Naive thymus-derived CD4-positive, alpha-beta T cell (primary cell): ENCODE results near the gene F7. TPM values are rescaled to one million over a fixed set of nuclear protein-coding genes. Genes with fewer than 3 reads are reported as not detected.

Experiments
- ATAC-seq: fragments of 150-1000 bp; cut with Tn5 transposase; 2 replicates; pipeline ENCODE4 v1.10.0; 2021; ENCODE audit warnings: mild to moderate bottlenecking, moderate library complexity
- CTCF ChIA-PET: fragments of 350-600 bp; sonication (Branson Sonifier 250); formaldehyde crosslinking; loops from one replicate; lab custom pipeline; 2021; ENCODE audit warnings: antibody characterized with exemption; lab: Charles Lee
- POLR2A ChIA-PET: fragments of 350-600 bp; sonication (Branson Sonifier 250); formaldehyde crosslinking; loops from one replicate; lab custom pipeline; 2021; ENCODE audit warnings: antibody characterized with exemption, inconsistent platforms; lab: Charles Lee
- DNase-seq, 9 donors: peaks; one replicate each; pipeline versions ENCODE4 v3.0.0 to v3.0.0-alpha.2; 2020 to 2022; ENCODE audit warnings: mixed read lengths in 1 of 9
- H3K27ac ChIP-seq: one replicate; pipeline ENCODE4 v1.7.0; 2013; ENCODE audit warnings: mild to moderate bottlenecking, low read depth, low read length, moderate library complexity
- H3K27me3 ChIP-seq, 2 donors: one replicate each; pipeline ENCODE4 v1.7.0; 2013; ENCODE audit warnings: low read length in 2 of 2, mild to moderate bottlenecking in 2 of 2, moderate library complexity in 2 of 2; ENCODE audit not compliant: control insufficient read depth in 2 of 2, insufficient read depth in 2 of 2
- H3K36me3 ChIP-seq, 3 experiments: 1 replicate in 2 of 3; 2 replicates in 1 of 3; pipeline ENCODE4 v1.7.0; 2013; ENCODE audit warnings: low read length in 3 of 3, mild to moderate bottlenecking in 3 of 3, moderate library complexity in 1 of 3; ENCODE audit not compliant: insufficient read depth in 3 of 3, control insufficient read depth in 2 of 3
- H3K4me1 ChIP-seq, 2 donors: one replicate each; pipeline ENCODE4 v1.7.0; 2013; ENCODE audit warnings: low read length in 2 of 2, mild to moderate bottlenecking in 2 of 2, moderate library complexity in 1 of 2; ENCODE audit not compliant: control insufficient read depth in 2 of 2, insufficient read depth in 2 of 2
- H3K4me3 ChIP-seq: 2 replicates; pipeline ENCODE4 v1.7.0; 2013; ENCODE audit warnings: mild to moderate bottlenecking, low read length
- H3K9me3 ChIP-seq, 3 experiments: 1 replicate in 2 of 3; 2 replicates in 1 of 3; pipeline ENCODE4 v1.7.0; 2013; ENCODE audit warnings: low read length in 3 of 3; ENCODE audit not compliant: control insufficient read depth in 2 of 3
- H3K27ac Mint-ChIP-seq, 9 donors: one replicate each; pipeline ENCODE4 v1.8.0; 2020 to 2022; ENCODE audit warnings: mixed read lengths in 9 of 9, mild to moderate bottlenecking in 8 of 9, moderate library complexity in 5 of 9, inconsistent platforms in 2 of 9
- H3K27me3 Mint-ChIP-seq, 5 donors: one replicate each; pipeline ENCODE4 v1.8.0; 2021 to 2022; ENCODE audit warnings: mixed read lengths in 5 of 5, mild to moderate bottlenecking in 1 of 5
- H3K36me3 Mint-ChIP-seq, 5 donors: one replicate each; pipeline ENCODE4 v1.8.0; 2020 to 2022; ENCODE audit warnings: mixed read lengths in 5 of 5, mild to moderate bottlenecking in 3 of 5, inconsistent platforms in 1 of 5
- H3K4me1 Mint-ChIP-seq, 7 donors: one replicate each; pipeline ENCODE4 v1.8.0; 2020 to 2022; ENCODE audit warnings: mixed read lengths in 7 of 7, mild to moderate bottlenecking in 3 of 7, inconsistent platforms in 1 of 7
- H3K4me3 Mint-ChIP-seq, 10 donors: one replicate each; pipeline ENCODE4 v1.8.0; 2020 to 2022; ENCODE audit warnings: mild to moderate bottlenecking in 10 of 10, mixed read lengths in 10 of 10, moderate library complexity in 6 of 10, inconsistent platforms in 2 of 10
- H3K9me3 Mint-ChIP-seq, 11 donors: one replicate each; pipeline ENCODE4 v1.8.0; 2020 to 2022; ENCODE audit warnings: mixed read lengths in 11 of 11, mild to moderate bottlenecking in 4 of 11, inconsistent platforms in 1 of 11, moderate library complexity in 1 of 11
- intact Hi-C, 2 donors: fragments of 100-400 bp; cut with micrococcal nuclease; formaldehyde crosslinking; loops; one replicate each; pipeline ENCODE4 v1.15.1; 2023
- polyA plus RNA-seq, 2 donors: library from polyadenylated mRNA; unstranded; fragments of 300-500 nt; fragmentation: Illumina TruSeq; gene quantifications; one replicate each; pipeline ENCODE4 v1.2.3, GENCODE V29; 2021
- total RNA-seq, 6 experiments: library from RNA in 5 of 6; stranded (reverse) in 5 of 6; gene quantifications; 1 replicate in 5 of 6; 2 replicates in 1 of 6; pipeline ENCODE4 v1.2.3 and lab custom pipeline; 2021 to 2026

The F7 gene
- total and polyA plus RNA-seq, 7 experiments from 2014 or later, result 0.40 TPM; not detected in 6

DNA sequence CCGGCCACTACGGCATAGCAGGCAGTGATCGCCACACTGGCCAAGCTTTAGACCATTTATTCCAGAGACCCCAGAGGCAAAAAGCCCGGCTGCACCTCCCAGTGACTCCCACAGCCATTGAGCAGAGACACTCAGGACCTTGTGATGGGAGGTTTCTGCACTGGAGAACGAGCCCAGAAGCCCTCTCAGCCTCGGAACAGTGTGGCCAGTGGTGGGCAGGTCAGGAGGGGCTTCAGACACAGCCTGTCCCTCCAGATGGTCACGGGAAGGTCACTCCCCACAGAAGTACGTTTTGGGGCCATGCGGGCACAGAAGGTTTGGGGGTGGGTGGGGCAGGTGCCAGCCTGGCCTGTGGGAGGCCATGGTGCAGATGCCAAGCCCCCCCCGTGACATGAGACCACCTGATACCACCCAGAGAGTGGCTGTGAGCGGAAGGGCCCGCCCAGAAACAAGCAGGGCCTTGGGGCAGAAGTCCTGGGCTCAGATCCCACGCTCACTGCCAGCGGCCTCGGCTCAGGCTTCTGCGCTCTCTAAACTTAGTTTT lies 16.4 kb downstream of the F7 start:
- peaks cover 7 to 16% (median 8%) of the 10 kb centered on the region in 5 donors for H3K27me3 Mint-ChIP-seq
- no peaks in the 10 kb centered on the region for H3K27me3 ChIP-seq
- DNase-seq, result no peak
- no peak for ATAC-seq
- no peaks in the 10 kb centered on the region for H3K36me3 Mint-ChIP-seq
- H3K4me1 ChIP-seq, result no peaks in the 10 kb centered on the region
- no peak overlapping the region for H3K27ac ChIP-seq
- intact Hi-C loops, result no loop called here
- H3K4me3 ChIP-seq, result no peak overlapping the region
- no peaks in the 10 kb centered on the region for H3K9me3 ChIP-seq
- H3K27ac Mint-ChIP-seq, result no peak overlapping the region
- CTCF ChIA-PET, result no interaction called here
- H3K9me3 Mint-ChIP-seq, result peaks cover 0 to 1% (median 0%) of the 10 kb centered on the region in 11 donors
- POLR2A ChIA-PET, result no interaction called here
- no peak overlapping the region for H3K4me3 Mint-ChIP-seq
- H3K36me3 ChIP-seq, result no peaks in the 10 kb centered on the region
- peaks cover 0 to 5% (median 0%) of the 10 kb centered on the region in 7 donors for H3K4me1 Mint-ChIP-seq

- no peaks in the 10 kb centered on the region for H3K4me1 ChIP-seq
- Mint-ChIP-seq H3K9me3 (peaks cover 0 to 1% (median 0%) of the 10 kb centered on the region in 11 donors), H3K27ac (no peak within 1 kb of the TSS), H3K27me3 (peaks cover 12 to 23% (median 15%) of the 10 kb centered on the region in 5 donors), H3K4me1 (peaks cover 0 to 6% (median 0%) of the 10 kb centered on the region in 7 donors), H3K4me3 (no peak within 1 kb of the TSS), H3K36me3 (no peaks in the 10 kb centered on the region)
- H3K36me3 ChIP-seq, result no peaks in the 10 kb centered on the region
- ChIA-PET POLR2A (no interaction called here), CTCF (no interaction called here)
- H3K27ac ChIP-seq, result no peak within 1 kb of the TSS
- DNase-seq (no peak), ATAC-seq (no peak)
- H3K27me3 ChIP-seq, result no peaks in the 10 kb centered on the region
- intact Hi-C loops, result no loop called here
- H3K4me3 ChIP-seq, result no peak within 1 kb of the TSS
- H3K9me3 ChIP-seq, result no peaks in the 10 kb centered on the region
Observed at GRCh38 chr13:113122550-113123225, 17.1 kb downstream of the F7 start, which contains the start of gene F10. F10 (plus strand) TSS chr13:113122799; CDS start chr13:113122856, 57 bp downstream.

DNA sequence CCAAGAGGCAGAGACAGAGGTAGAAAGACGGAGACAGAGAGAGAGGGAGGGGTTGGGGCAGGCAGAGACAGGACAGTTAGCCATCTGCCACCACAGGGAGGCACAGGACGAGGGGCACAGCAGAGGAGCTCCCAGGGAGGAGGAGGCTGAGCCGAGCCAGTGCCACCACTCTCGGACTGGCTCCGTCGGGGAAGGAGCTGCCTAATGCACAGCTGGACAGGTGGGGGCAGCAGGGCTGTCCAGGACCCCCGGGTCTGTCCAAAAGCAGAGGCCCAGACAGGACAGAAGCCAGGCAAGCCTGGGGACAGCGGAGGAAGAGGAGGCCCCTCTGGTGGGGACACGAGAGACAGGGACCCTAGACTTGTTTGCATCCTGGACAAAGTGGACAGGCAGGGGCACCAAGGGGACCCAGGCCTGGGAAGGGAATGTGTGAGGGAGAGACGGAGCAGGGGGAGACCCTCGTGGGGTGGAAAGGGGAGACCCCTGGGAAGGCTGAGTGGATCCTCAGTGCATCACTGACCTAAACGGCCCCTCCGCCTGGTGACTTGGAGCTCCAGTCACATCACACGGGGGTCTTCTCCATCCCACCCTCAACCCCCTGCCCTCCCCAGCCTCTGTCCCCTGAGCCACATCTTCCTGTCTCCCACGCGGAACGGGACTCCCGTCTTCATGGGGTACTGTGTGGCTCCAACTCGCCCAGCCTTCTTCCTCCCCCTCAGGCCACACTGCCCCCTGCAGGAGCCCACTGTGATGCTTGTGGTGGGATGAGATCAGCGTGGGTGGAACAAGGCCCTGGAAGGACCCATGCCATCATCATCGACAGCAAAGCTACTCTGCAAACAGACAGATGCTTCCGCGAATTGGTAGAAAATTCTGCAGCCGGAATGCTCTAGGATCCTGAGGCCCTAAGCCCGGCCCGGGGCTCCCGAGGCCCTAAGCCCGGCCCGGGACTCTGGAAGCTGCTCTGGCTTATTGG lies 17.9 kb downstream of the F7 start:
- Histone ChIP-seq H3K27ac (no peak overlapping the region), H3K27me3 (no peaks in the 10 kb centered on the region), H3K36me3 (no peaks in the 10 kb centered on the region), H3K4me3 (no peak overlapping the region), H3K4me1 (no peaks in the 10 kb centered on the region), H3K9me3 (no peaks in the 10 kb centered on the region)
- DNase-seq (no peak), ATAC-seq (no peak)
- CTCF ChIA-PET, result interaction anchor here (0.6 kb wide), 1 partner anchor 140 kb away, joined by 6 read pairs; no protein-coding TSS in a partner anchor
- no peaks in the 10 kb centered on the region for H3K36me3 Mint-ChIP-seq
- H3K4me3 Mint-ChIP-seq, result no peak overlapping the region
- H3K4me1 Mint-ChIP-seq, result peaks cover 0 to 6% (median 0%) of the 10 kb centered on the region in 7 donors
- H3K9me3 Mint-ChIP-seq, result peaks cover 0 to 1% (median 0%) of the 10 kb centered on the region in 11 donors
- peaks cover 20 to 29% (median 21%) of the 10 kb centered on the region in 5 donors for H3K27me3 Mint-ChIP-seq
- intact Hi-C loops, result no loop called here
- no peak overlapping the region for H3K27ac Mint-ChIP-seq
- POLR2A ChIA-PET, result no interaction called here

- Mint-ChIP-seq H3K36me3 (no peaks in the 10 kb centered on the region), H3K27me3 (peaks cover 27 to 34% (median 28%) of the 10 kb centered on the region in 5 donors), H3K4me3 (no peak overlapping the region), H3K9me3 (peaks cover 0 to 1% (median 0%) of the 10 kb centered on the region in 11 donors), H3K27ac (no peak overlapping the region), H3K4me1 (peaks cover 0 to 6% (median 0%) of the 10 kb centered on the region in 7 donors)
- ATAC-seq, result no peak
- intact Hi-C loops, result no loop called here
- Histone ChIP-seq H3K36me3 (no peaks in the 10 kb centered on the region), H3K9me3 (no peaks in the 10 kb centered on the region), H3K27ac (no peak overlapping the region), H3K4me1 (no peaks in the 10 kb centered on the region), H3K27me3 (no peaks in the 10 kb centered on the region), H3K4me3 (no peak overlapping the region)
- no peak for DNase-seq
- CTCF ChIA-PET, result interaction anchor here (0.6 kb wide), 1 partner anchor 141 kb away, joined by 6 read pairs; no protein-coding TSS in a partner anchor
- POLR2A ChIA-PET, result no interaction called here
Observed at GRCh38 chr13:113124211-113124970, 18.8 kb downstream of the F7 start.

GRCh38 chr13:113125506-113126264 lies 20.1 kb downstream of the F7 start:
- intact Hi-C loops, result no loop called here
- Histone ChIP-seq H3K27me3 (no peaks in the 10 kb centered on the region), H3K4me3 (no peak overlapping the region), H3K9me3 (no peaks in the 10 kb centered on the region), H3K36me3 (no peaks in the 10 kb centered on the region), H3K4me1 (no peaks in the 10 kb centered on the region), H3K27ac (no peak overlapping the region)
- ATAC-seq, result no peak
- DNase-seq, result no peak
- POLR2A ChIA-PET, result no interaction called here
- H3K36me3 Mint-ChIP-seq, result no peaks in the 10 kb centered on the region
- peaks cover 28 to 34% (median 28%) of the 10 kb centered on the region in 5 donors for H3K27me3 Mint-ChIP-seq
- peaks cover 0 to 6% (median 4%) of the 10 kb centered on the region in 7 donors for H3K4me1 Mint-ChIP-seq
- H3K9me3 Mint-ChIP-seq, result peaks cover 0 to 1% (median 0%) of the 10 kb centered on the region in 11 donors
- no peak overlapping the region for H3K4me3 Mint-ChIP-seq
- no peak overlapping the region for H3K27ac Mint-ChIP-seq
- CTCF ChIA-PET, result no interaction called here
